Activated T-cell treated with anti-CD3 and anti-CD28 coated beads, Interleukin-2, amount 50 U/mL, for 48 hours (primary cell): ENCODE results near the gene VPS11.

Source experiments
- DNase-seq, 2 experiments: peaks; one replicate each; pipeline ENCODE4 v3.0.0-alpha.2; 2020

Gene VPS11

GRCh38 chr11:119106564-119107537 lies 39.2 kb downstream of the VPS11 start, which contains the start of gene C2CD2L:
Gene C2CD2L (plus strand): TSS chr11:119107344. CDS start chr11:119107742, 398 bp downstream.
- peak; percentile 90 to 93 for DNase-seq

- no peak for DNase-seq
Measured at GRCh38 chr11:119107538-119108145, 40.0 kb downstream of the VPS11 start.

GRCh38 chr11:119108146-119108856 lies 40.7 kb downstream of the VPS11 start:
- peak; percentile 61 to 66 for DNase-seq

GRCh38 chr11:119108857-119109221 lies 41.2 kb downstream of the VPS11 start:
- DNase-seq, result no peak

- DNase-seq, result no peak
Measured at GRCh38 chr11:119109843-119110242, 42.2 kb downstream of the VPS11 start.

- DNase-seq, result no peak
Measured at GRCh38 chr11:119110439-119110838, 42.8 kb downstream of the VPS11 start.

- DNase-seq, result no peak
Measured at GRCh38 chr11:119111361-119111925, 43.8 kb downstream of the VPS11 start.

- DNase-seq, result no peak
Measured at GRCh38 chr11:119112314-119113020, 44.8 kb downstream of the VPS11 start.

GRCh38 chr11:119113716-119114115 lies 46.1 kb downstream of the VPS11 start:
- DNase-seq, result no peak

GRCh38 chr11:119114351-119114750 lies 46.7 kb downstream of the VPS11 start:
- DNase-seq, result no peak

- DNase-seq, result peak; percentile 46 to 50
Measured at GRCh38 chr11:119115484-119116234, 48.0 kb downstream of the VPS11 start.

- DNase-seq, result no peak
Measured at GRCh38 chr11:119116235-119116594, 48.6 kb downstream of the VPS11 start.

GRCh38 chr11:119116601-119117000 lies 49.0 kb downstream of the VPS11 start:
- DNase-seq, result no peak

GRCh38 chr11:119117004-119117706 lies 49.5 kb downstream of the VPS11 start:
- DNase-seq, result no peak

GRCh38 chr11:119118227-119118626 lies 50.6 kb downstream of the VPS11 start:
- DNase-seq, result no peak

- DNase-seq, result no peak
Measured at GRCh38 chr11:119118946-119119345, 51.3 kb downstream of the VPS11 start.

- no peak for DNase-seq
Measured at GRCh38 chr11:119120639-119121007, 53.0 kb downstream of the VPS11 start.

GRCh38 chr11:119121008-119121810 lies 53.6 kb downstream of the VPS11 start, which contains the start of gene HINFP:
Gene HINFP (plus strand): TSS chr11:119121580. CDS start chr11:119126945, 5,365 bp downstream.
- DNase-seq, result peak; percentile 100

GRCh38 chr11:119121811-119122124 lies 54.1 kb downstream of the VPS11 start:
- DNase-seq, result no peak

GRCh38 chr11:119125821-119126220 lies 58.2 kb downstream of the VPS11 start:
- DNase-seq, result no peak
